GM10847 (cell line): Measurements from ENCODE around the gene FARSB.

Experiments
- POLR2A ChIP-seq: IDR thresholded peaks from 2 replicates; pipeline ENCODE4 v1.6.1; 2011; ENCODE audit not compliant: insufficient read length; ENCODE audit errors: extremely low read depth

FARSB gene

GRCh38 chr2:222655787-222656525, at the start of gene FARSB:
Gene FARSB (minus strand): TSS chr2:222656092. CDS start chr2:222656073, 19 bp downstream.
- TF ChIP-seq POLR2A: peak; percentile 72

DNA sequence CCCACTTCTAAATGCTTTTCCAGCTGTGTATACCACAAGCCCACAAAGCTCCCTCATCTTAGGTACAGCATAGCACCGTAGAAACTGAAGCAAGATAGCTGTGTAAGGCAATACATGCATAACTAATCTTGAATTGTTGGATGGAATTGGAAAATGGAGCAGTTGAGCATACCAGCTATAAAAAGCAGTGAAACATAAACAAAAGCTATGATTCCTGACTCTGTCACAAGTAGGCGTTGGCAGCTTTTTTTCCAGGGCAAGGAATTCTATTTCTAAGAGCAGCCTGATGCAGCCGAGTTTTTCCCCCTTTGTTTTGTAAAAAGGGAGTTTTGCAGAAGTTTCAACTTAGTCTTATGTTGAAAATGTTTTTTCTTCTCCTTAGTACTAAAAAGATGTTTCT, 48.0 kb upstream of the FARSB start:
- no peak for TF ChIP-seq POLR2A

GRCh38 chr2:222703091-222703490, 47.2 kb upstream of the FARSB start:
- no peak for TF ChIP-seq POLR2A

DNA sequence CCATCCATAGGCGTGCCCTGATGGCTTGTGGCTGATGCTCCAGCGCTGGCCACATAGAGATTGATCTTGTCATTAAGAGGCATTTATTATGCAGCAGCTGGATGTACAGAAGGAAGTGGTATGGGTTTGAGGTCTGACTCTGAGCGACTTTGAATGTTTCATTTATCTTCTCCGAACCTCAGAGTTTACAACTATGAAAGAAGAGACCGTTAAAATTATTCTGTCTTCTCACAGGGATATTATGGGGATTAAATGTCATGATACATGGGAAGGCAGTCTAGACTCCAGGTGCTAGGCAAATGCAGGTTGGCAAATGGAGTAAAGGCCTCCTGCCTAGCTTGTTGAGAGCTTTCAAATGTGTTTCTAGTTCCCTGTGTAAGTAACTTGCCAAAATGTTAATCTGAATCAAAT, 45.8 kb upstream of the FARSB start:
- no peak for TF ChIP-seq POLR2A

DNA sequence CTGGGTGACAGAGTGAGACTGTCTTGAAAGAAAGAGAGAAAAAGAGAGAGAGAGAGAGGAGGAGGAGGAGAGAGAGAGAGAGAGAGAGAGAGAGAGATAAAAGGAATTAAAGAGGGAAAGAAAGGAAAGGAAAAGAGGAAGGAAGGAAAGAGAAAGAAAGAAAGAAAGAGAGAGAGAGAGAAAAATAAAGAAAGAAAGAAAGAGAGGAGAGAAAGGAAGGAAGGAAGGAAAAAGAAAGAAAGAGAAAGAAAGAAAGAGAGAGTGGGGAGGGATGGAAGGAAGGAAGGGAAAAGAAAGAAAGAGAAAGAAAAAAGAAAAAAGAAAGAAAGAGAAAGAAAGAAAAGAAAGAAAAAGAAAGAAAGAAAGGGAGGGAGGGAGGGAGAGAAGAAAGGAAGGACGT, 45.3 kb upstream of the FARSB start:
- TF ChIP-seq POLR2A: no peak

DNA sequence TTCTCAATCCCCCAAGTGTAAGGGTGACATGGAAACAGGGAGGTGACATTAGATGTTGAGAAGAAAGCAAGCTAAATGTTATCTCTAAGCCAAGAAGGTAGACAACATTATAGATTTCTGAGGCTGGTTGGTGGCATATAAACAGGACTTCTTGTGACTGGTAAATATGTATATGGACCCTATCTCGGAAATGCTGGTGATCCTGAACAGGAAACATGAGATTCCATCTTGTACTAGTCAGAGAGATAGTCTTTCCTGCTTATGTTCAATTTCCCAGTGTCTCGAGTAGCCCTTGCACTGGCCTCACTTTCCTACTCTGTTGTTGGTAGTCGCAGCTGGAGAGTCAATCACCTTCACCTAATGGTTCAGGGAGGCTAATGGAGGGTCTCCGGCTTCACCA, 42.4 kb upstream of the FARSB start:
- no peak for TF ChIP-seq POLR2A

DNA sequence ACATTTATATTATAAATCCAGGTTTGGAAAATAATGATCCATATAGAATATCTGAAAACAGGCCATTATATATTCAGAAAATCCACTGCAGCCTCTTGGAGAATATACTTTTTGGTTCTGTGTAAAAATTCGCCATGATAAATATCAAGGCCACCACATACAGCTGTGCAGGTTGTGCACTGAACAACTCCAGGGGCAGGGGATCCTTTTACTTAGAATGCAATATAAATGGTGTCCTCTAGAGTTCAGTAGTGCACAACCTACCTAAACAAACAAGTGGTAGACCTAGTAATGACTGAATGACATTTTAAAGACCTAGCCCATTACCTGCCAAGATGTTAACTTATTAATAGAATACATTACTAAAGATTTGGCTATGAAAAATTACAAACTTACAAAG, 37.9 kb upstream of the FARSB start:
- no peak for TF ChIP-seq POLR2A

- no peak for TF ChIP-seq POLR2A
Measured at GRCh38 chr2:222690564-222691200, 34.8 kb upstream of the FARSB start.

GRCh38 chr2:222689322-222689721, 33.4 kb upstream of the FARSB start:
- TF ChIP-seq POLR2A: no peak

DNA sequence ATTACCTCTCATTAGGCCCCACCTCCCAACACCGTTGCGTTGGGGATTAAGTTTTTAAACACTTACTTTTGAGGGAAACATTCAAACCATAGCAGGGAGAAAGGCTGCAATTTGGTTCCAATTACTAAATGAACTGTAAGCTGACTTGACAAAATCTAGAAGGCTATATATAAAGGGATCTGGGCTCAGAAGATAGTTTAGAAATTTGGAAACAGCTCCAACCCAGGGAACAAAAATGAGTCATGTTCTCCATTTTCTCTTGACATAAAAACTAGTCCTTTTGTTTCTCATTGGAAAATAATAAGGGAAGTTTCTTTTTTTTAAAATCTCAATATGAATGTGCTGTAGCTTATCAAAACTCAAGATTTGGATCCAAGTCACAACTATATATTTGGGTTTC, 33.0 kb upstream of the FARSB start:
- TF ChIP-seq POLR2A: no peak

- TF ChIP-seq POLR2A: no peak
Measured at GRCh38 chr2:222686086-222686750, 30.3 kb upstream of the FARSB start.

- TF ChIP-seq POLR2A: no peak
Measured at GRCh38 chr2:222683805-222684204, 27.9 kb upstream of the FARSB start.

- TF ChIP-seq POLR2A: no peak
Measured at GRCh38 chr2:222677981-222678380, 22.1 kb upstream of the FARSB start.

GRCh38 chr2:222673883-222674282, 18.0 kb upstream of the FARSB start:
- no peak for TF ChIP-seq POLR2A

- TF ChIP-seq POLR2A: no peak
Measured at GRCh38 chr2:222673273-222673672, 17.4 kb upstream of the FARSB start.

DNA sequence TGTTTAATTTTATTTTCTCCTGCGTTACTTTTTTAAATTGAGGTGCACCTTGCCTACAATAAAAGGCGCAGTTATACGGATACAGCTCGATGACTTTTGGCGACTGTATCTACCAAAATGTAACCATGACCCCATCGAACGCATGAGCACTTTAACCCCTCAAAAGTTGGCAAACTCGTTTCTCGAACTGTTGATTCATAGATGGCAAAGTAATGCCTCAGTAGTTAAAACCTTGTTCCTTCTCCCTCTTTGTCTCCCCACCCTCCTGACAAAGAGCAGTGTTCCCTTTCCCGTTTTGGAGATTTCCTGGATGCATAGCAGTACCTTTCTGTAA, 16.1 kb upstream of the FARSB start:
- no peak for TF ChIP-seq POLR2A
